Kidney glomerular epithelial cell (primary cell): Measurements from ENCODE around the gene SYT7.

Experiments
- DNase-seq: peaks from one replicate; lab custom pipeline; 2025; lab: John Stamatoyannopoulos, UW

SYT7 gene

GRCh38 chr11:61553373-61554171, 27.3 kb downstream of the SYT7 start:
- no peak for DNase-seq

DNA sequence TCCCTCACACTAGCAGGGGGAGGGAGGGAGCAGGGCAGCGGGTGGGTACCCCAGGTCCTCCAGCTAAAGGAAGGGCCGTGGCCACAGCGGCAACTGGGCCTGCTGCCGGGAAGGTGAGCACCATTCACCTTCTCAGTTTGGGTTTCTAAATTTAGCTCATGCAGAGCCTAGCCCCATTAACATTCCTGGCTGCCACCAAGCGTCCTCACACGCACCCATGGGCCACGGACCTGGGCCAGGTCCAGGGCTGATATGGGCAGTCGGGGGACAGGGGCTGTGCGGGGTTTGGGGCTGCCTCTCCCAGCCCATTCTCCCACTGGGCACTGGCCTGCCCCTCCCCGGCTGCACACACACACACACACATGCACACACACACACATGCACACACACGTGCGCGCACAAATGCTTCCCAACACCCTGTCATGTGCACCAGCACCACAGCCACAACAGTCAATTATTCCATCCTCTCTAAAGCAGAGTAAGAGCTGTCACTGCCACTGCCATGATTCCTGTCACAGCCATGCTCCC, 28.7 kb downstream of the SYT7 start:
- DNase-seq = no peak

GRCh38 chr11:61551634-61552033, 29.2 kb downstream of the SYT7 start:
- no peak for DNase-seq

DNA sequence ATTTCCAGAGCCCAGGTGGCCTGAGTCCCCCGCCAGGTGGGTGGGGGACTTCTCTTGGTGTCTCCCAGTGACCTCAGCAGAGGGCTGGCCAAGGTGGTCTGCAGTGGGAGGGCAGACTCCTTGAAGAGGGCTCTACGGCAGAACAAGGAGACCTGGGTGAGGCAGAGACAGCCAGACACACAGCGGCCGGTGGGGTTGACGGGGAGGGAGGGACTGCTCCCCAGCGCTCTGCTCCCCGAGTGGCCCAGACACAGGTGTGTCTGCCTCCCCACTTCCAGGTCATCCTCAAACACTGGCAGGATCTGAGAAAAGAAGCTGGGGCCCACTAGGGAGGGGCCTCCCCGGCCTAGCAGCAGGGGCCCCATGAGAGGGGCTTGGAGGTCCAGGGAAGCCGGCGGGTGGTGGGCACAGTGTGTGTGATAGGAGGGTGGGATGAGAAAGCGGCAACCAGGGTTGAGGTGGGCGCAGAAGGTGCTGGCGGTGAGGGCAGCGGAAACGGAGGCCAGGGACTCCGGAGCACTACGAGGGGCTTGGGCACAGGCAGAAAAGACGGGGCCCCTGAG, 30.1 kb downstream of the SYT7 start:
- DNase-seq = no peak

DNA sequence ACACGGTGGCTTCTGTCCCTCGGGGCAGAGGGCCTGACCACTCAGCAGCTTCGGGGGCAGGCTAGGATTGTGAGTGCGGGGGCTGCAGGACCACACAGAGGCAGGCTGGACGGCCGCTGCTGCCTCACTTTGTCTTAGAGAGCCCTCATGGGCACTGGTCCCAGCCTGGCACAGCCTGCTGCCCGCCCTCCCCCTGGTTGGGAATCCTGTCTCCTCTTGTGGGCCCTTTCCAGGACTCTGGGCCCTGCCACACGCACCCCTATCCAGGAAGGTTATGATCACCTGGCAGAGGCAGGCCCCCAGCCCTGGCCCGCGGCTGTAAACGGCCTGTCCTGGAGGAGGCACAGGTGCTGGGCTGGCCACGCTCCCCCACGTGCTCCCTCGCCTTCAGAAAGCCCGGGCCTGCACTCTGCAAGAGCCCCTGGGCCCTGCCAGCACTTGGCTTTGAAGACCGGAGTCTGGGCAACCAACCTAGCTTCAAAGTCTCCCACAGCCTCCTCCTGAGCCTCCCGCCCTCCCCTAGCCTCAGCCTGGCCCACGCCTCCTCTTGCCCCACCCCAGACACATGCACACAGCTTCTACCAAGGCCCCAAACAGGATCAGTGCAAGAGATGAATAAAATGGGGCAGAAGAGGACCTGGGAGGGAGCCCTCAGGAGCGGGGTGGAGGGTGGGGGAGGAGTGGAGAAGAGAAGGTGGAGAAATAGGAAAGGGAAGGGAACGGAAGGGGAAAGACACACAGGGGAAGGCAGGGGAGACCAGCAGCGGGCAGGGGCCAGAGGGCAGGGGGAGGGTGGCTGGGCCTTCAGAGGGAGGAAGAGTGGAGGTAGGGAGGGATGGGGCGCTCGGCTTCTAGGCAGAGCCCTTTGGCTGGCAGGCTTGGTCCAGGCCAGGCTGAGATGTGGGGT, 31.0 kb downstream of the SYT7 start:
- DNase-seq = no peak

- no peak for DNase-seq
These were observed 31.7 kb downstream of the SYT7 start for GRCh38 chr11:61549177-61549576.

- no peak for DNase-seq
These were observed 33.6 kb downstream of the SYT7 start for GRCh38 chr11:61547246-61547645.

- DNase-seq = no peak
These were observed 34.2 kb downstream of the SYT7 start for GRCh38 chr11:61546663-61547062.

GRCh38 chr11:61545921-61546320, 35.0 kb downstream of the SYT7 start:
- DNase-seq = no peak

DNA sequence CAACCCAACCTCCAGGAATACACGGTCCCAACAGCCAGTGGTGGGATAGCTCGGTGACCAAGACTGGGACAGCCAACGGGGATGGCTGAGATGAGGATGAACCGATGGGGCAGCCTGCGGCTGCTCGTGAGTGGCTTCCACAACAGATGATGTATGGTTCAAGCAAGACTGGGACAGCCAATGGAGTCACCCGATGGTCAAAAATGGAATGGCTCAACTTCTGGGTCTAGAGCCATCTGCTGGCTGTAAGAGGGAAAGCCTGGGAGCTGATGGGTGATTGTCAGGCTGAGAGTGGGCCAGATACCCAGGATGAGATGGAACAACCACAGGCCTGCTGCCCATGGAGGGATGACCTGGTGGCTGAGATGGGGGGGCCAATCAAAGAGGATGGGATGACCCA, 35.5 kb downstream of the SYT7 start:
- DNase-seq = no peak

DNA sequence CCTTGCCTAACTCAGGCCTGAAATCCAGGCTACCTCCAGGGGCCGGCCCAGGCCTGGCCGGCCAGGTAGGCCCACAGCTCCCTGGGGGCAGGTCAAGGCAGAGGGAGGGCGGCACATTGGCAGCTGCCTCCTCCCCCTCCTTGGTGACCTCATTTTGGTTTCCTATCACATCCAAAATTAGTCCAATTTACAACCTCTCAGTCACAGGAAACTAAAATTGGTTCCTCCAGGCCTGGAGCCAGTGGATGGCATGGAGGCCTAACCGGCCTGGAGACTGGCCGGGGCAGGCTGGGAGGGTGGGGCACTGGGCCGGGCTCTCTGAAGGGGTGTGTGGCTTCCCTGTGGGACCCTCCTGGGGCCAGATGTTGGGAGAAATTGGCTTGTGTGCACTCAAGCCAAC, 36.4 kb downstream of the SYT7 start:
- DNase-seq = no peak

- DNase-seq = no peak
These were observed 37.1 kb downstream of the SYT7 start for GRCh38 chr11:61543606-61544306.

GRCh38 chr11:61542705-61543104, 38.2 kb downstream of the SYT7 start:
- DNase-seq = no peak

GRCh38 chr11:61542024-61542461, 38.8 kb downstream of the SYT7 start:
- no peak for DNase-seq

DNA sequence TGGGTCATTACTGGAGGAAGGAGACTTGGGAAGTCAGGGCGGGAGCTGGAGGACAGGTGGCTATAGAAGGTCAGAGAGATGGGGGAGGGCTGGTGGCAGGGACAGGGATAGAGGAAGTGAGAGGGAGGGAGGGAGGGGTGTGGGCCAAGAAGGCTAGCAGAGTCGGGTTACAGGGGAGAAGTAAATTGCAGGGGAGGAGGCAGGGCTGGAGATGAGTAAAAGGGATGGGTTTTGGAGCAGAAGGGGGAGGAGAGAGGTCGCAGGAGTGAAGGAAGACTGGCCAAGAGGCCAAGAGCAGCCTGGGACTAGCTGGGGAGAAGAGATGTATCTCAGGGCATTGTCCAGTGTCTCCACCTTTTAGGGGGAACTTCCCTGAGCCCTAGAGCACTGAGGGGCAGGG, 39.3 kb downstream of the SYT7 start:
- no peak for DNase-seq

DNA sequence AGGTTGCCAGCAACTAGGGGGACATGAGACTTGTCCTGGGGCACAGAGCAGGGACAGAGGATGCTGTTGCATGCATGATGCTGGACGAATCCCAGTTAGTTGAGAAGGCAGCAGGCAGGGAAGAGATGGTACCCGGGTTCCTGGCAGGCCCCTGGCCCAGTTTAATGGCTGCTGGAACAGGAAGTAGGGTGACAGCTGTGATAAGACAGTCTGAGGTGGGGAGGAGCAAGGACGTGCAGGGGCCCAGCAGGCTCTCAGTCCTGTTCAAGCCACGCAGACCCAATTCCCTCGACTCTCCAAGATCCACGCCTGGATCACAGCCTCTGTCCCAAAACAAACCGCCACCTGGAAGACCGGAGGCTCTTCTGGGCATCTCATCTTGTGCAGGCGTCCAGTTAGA, 40.3 kb downstream of the SYT7 start:
- no peak for DNase-seq

- DNase-seq = no peak
These were observed 41.0 kb downstream of the SYT7 start for GRCh38 chr11:61539831-61540357.

GRCh38 chr11:61539006-61539405, 41.9 kb downstream of the SYT7 start:
- DNase-seq = no peak

DNA sequence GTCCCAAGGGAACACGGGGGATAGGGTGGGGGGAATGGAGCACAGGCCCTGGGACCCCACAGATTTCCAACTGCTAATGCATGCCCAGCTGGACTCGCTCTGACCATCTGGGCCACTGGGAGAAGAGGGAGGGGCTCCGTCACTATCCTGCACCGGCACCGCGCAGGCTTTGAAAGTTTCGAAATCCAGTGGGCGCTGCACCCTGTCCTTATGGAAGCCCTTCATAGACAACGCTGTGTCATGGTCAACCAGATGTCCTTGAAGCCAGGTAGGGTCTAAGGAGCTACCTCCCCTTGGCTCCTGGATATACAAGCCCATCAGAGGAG, 42.3 kb downstream of the SYT7 start:
- DNase-seq = no peak

DNA sequence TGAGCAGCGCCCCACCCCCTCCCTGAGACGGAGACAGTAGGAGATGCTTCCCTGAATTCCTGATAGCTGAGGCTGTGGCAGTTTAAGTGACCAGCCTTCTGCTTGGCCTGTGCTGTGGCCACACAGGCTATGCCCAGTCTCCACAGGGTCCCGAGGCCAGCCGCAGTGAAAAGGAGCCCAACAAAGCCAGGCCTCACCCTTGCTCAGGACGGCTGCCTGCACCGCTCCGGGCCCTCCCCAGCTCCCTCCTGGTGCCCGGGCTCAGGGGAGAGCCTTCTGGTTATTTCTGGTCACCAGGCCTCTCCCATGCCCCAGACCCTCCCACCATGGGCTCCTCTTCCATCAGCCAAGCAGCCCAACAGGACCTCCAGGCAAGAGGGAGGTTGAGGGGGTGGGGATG, 43.5 kb downstream of the SYT7 start:
- no peak for DNase-seq

DNA sequence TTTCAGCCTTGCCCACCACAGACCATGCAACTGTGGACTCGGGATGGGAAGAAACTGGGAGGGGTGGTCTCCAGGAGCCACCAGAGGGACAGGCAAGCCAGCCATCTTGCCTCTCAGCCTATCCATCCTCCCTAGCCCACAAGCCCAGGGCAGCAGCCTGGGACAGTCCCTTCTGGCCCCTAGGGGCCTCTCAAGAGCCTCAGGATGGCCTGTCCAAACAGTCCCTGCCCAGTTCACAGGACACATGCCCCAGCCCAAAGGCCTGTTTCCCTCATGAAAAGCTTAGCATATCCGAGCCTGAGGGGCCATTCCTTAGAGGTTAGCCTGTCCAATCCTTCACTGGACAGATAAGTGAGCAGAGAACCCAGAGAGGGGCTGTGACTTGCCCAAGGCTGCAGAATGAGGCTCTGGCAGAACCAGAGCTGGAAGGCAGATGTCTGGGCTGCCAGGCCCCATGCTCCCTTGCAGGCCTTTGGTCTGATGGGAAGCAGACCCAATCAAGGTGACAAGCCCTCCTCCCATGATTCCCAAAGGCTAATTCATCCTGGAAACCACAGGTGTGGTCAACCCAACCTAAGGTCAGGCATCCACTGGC, 44.1 kb downstream of the SYT7 start:
- no peak for DNase-seq
